Esophagus squamous epithelium (tissue), 4 donors: ENCODE measurements around the gene GPAT2.
"Not testable (repeated sequence)": the region's sequence is repeated elsewhere in the genome, so short reads cannot be mapped to it uniquely, and the experiment has no call there.

Experiments used
- CTCF ChIP-seq, 6 experiments: fragments of 450-650 bp in 4 of 6; fragments of 200-600 bp in 2 of 6; sonication (generic) in 2 of 6; IDR thresholded peaks; one replicate each; pipeline ENCODE4 v1.5.1; 2016 to 2019; ENCODE audit warnings: antibody characterized with exemption in 6 of 6, mild to moderate bottlenecking in 4 of 6, moderate library complexity in 4 of 6
- POLR2A ChIP-seq, 4 donors: fragments of 450-650 bp; IDR thresholded peaks; one replicate each; pipeline ENCODE4 v1.6.1; 2017; ENCODE audit warnings: antibody characterized with exemption in 4 of 4, mild to moderate bottlenecking in 4 of 4, moderate library complexity in 3 of 4

GRCh38 chr2:96070351-96070750 lies 35.6 kb upstream of the GPAT2 start:
- TF ChIP-seq POLR2A, CTCF (IDR thresholded peaks at IDR 0.05): not testable (repeated sequence)
